HCT116 (cell line): ENCODE measurements around the gene IGFBP6. TPM values are rescaled to one million over a fixed set of nuclear protein-coding genes. Genes with fewer than 3 reads are reported as not detected.

Experiments used
- ATAC-seq: fragments of 200-7000 bp; cut with Tn5 transposase; 2 replicates; pipeline ENCODE4 v1.9.1; 2020; ENCODE audit warnings: mild to moderate bottlenecking, moderate library complexity
- BruUV-seq: library from RNA; stranded (reverse); fragments of 400-500 nt; replicated peaks from 2 replicates; lab custom pipeline; 2021; lab: Mats Ljungman, UMichigan
- CTCF ChIA-PET: fragments of 300-600 bp; sonication (Branson Sonifier 250); formaldehyde crosslinking; loops from one replicate; lab custom pipeline; 2021; ENCODE audit warnings: antibody characterized with exemption; lab: Charles Lee
- POLR2A ChIA-PET: fragments of 300-600, 350-600 bp; sonication (Branson Sonifier 250); formaldehyde crosslinking; loops from one replicate; lab custom pipeline; 2021; ENCODE audit warnings: antibody characterized with exemption; lab: Charles Lee
- RAD21 ChIA-PET, 2 experiments: fragments of 300-600 bp; sonication (Branson Sonifier 250); formaldehyde crosslinking; loops; one replicate each; lab custom pipeline; 2023; ENCODE audit warnings: low total read pairs in 2 of 2; ENCODE audit not compliant: uncharacterized antibody in 2 of 2, unreplicated experiment in 2 of 2, low non-redundant PET in 1 of 2; lab: Charles Lee
- DNase-seq: peaks from one replicate; pipeline ENCODE4 v3.0.0-alpha.2; 2010; ENCODE audit warnings: low read depth, low spot score
- H2AFZ ChIP-seq: fragments of 200-600 bp; shearing (Covaris generic), sonication (generic); 2 replicates; pipeline ENCODE4 v1.6.1; 2017; ENCODE audit warnings: low read depth, mixed run types, mixed read lengths, antibody characterized with exemption, low read length; ENCODE audit not compliant: poor library complexity, severe bottlenecking
- H3K27ac ChIP-seq: 2 replicates; pipeline ENCODE4 v1.5.1; 2012; ENCODE audit warnings: low read depth, low read length
- H3K27me3 ChIP-seq: fragments of 200-600 bp; sonication (generic); 2 replicates; pipeline ENCODE4 v1.6.1; 2016; ENCODE audit warnings: mixed run types, low read length, mixed read lengths; ENCODE audit not compliant: insufficient read depth
- H3K36me3 ChIP-seq, 2 experiments: fragments of 200-500 bp in 1 of 2; fragments of 200-600 bp in 1 of 2; sonication (Bioruptor generic) in 1 of 2; sonication (generic) in 1 of 2; 2 replicates each; pipeline versions ENCODE4 v1.5.1 to v1.6.1; 2014 to 2016; ENCODE audit warnings: low read length in 2 of 2, inconsistent platforms in 1 of 2, mixed read lengths in 1 of 2, mixed run types in 1 of 2; ENCODE audit not compliant: insufficient read depth in 2 of 2, control insufficient read depth in 1 of 2
- H3K4me1 ChIP-seq, 2 experiments: fragments of 200-600 bp in 1 of 2; sonication (generic) in 1 of 2; 2 replicates each; pipeline versions ENCODE4 v1.5.1 to v1.6.1; 2012 to 2017; ENCODE audit warnings: low read length in 2 of 2, inconsistent platforms in 1 of 2, mild to moderate bottlenecking in 1 of 2, mixed read lengths in 1 of 2, mixed run types in 1 of 2, moderate library complexity in 1 of 2; ENCODE audit not compliant: insufficient read depth in 2 of 2, control insufficient read depth in 1 of 2
- H3K4me2 ChIP-seq: fragments of 200-600 bp; sonication (generic); 2 replicates; pipeline ENCODE4 v1.6.1; 2017; ENCODE audit warnings: mixed run types, low read length, mixed read lengths
- H3K4me3 ChIP-seq, 2 experiments: fragments of 200-600 bp in 1 of 2; sonication (generic) in 1 of 2; replicated peaks in 1 of 2; 2 replicates each; pipeline ENCODE4 v1.5.1; 2011 to 2016; ENCODE audit warnings: low read length in 2 of 2, control low read depth in 1 of 2, low read depth in 1 of 2, mild to moderate bottlenecking in 1 of 2, mixed read lengths in 1 of 2, mixed run types in 1 of 2
- H3K79me2 ChIP-seq: fragments of 200-600 bp; sonication (generic); 2 replicates; pipeline ENCODE4 v1.6.1; 2017; ENCODE audit warnings: mild to moderate bottlenecking, mixed run types, low read length, moderate library complexity, mixed read lengths; ENCODE audit not compliant: insufficient read depth
- H3K9ac ChIP-seq: fragments of 200-600 bp; sonication (generic); 2 replicates; pipeline ENCODE4 v1.6.1; 2016; ENCODE audit warnings: low read length, mixed read lengths
- H3K9me2 ChIP-seq: fragments of 200-600 bp; sonication (generic), shearing (Covaris generic); 2 replicates; pipeline ENCODE4 v1.6.1; 2017; ENCODE audit warnings: mixed run types, mild to moderate bottlenecking, moderate library complexity; ENCODE audit not compliant: insufficient read depth
- H3K9me3 ChIP-seq, 2 experiments: fragments of 200-500 bp in 1 of 2; fragments of 200-600 bp in 1 of 2; sonication (Bioruptor generic) in 1 of 2; sonication (generic) in 1 of 2; 2 replicates each; pipeline ENCODE4 v1.6.1; 2014 to 2017; ENCODE audit warnings: low read length in 2 of 2, mixed read lengths in 2 of 2, inconsistent platforms in 1 of 2, low read depth in 1 of 2, mild to moderate bottlenecking in 1 of 2, mixed run types in 1 of 2, moderate library complexity in 1 of 2; ENCODE audit not compliant: control insufficient read depth in 1 of 2, insufficient read depth in 1 of 2
- H4K20me1 ChIP-seq: fragments of 200-600 bp; sonication (generic), shearing (Covaris generic); 2 replicates; pipeline ENCODE4 v1.6.1; 2017; ENCODE audit warnings: mixed run types, mild to moderate bottlenecking, moderate library complexity; ENCODE audit not compliant: insufficient read depth
- FOSL1 ChIP-seq: IDR thresholded peaks from 2 replicates; pipeline ENCODE4 v1.6.1; 2012; ENCODE audit warnings: low read depth
- SRF ChIP-seq: IDR thresholded peaks from 2 replicates; pipeline ENCODE4 v1.6.1; 2012; ENCODE audit warnings: low read depth
- intact Hi-C: fragments of 100-400 bp; cut with micrococcal nuclease; formaldehyde crosslinking; loops from 2 replicates; pipeline ENCODE4 v1.10.0; 2022
- total RNA-seq: library from RNA; stranded (reverse); gene quantifications from one replicate; pipeline ENCODE4 v1.2.1, GENCODE V29; 2021; ENCODE audit not compliant: unreplicated experiment
- TF ChIP-seq, protein P1 (sequence below): IDR thresholded peaks from 2 replicates; pipeline ENCODE4 v1.6.1; 2012; ENCODE audit warnings: low read depth

IGFBP6 gene
- total RNA-seq, 1 experiment from 2014 or later: 83.4 TPM

DNA sequence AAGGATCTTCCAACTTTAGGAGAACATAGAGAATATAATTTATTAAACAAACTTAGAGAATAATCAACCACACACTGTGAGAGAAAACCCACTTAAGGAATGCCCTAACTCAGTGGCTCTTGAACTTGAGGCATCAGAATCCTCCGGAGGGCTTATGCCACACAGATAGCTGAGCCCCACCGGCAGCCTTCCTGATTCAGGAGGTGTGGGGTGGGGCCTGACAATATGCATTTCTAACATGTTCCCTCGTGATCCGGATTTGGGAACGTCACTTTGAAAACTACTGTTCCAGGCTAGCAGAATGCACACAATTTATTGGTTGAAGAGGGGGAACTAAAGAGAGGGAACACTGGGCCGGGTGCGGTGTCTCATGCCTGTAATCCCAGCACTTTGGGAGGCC, 3.8 kb downstream of the IGFBP6 start:
- no peak overlapping the region for H3K4me3 ChIP-seq
- H3K27me3 ChIP-seq: no peaks in the 10 kb centered on the region
- no peaks in the 10 kb centered on the region for H3K9me2 ChIP-seq
- intact Hi-C loops: no loop called here
- no peaks in the 10 kb centered on the region for H3K36me3 ChIP-seq
- ChIA-PET CTCF (interaction anchor here (0.7 to 2.8 kb wide), 2 partner anchors 35 to 194 kb away, joined by 6 to 12 read pairs; no protein-coding TSS in a partner anchor), RAD21 (interaction anchor here in 1 of 2 experiments (1.0 kb wide), 1 partner anchor 35 kb away, joined by 5 read pairs; no protein-coding TSS in a partner anchor), POLR2A (no interaction called here)
- H3K9ac ChIP-seq: no peak overlapping the region
- no peaks in the 10 kb centered on the region for H3K79me2 ChIP-seq
- H3K27ac ChIP-seq: no peak overlapping the region
- no peaks in the 10 kb centered on the region for H4K20me1 ChIP-seq
- H3K4me1 ChIP-seq: peaks cover 28 to 55% of the 10 kb centered on the region in 2 experiments
- no peak for DNase-seq
- BruUV-seq: no TSS peak
- ATAC-seq: no peak
- H2AFZ ChIP-seq: no peak overlapping the region
- TF ChIP-seq FOSL1 (no peak), SRF (no peak)
- TF ChIP-seq, protein P1, sequence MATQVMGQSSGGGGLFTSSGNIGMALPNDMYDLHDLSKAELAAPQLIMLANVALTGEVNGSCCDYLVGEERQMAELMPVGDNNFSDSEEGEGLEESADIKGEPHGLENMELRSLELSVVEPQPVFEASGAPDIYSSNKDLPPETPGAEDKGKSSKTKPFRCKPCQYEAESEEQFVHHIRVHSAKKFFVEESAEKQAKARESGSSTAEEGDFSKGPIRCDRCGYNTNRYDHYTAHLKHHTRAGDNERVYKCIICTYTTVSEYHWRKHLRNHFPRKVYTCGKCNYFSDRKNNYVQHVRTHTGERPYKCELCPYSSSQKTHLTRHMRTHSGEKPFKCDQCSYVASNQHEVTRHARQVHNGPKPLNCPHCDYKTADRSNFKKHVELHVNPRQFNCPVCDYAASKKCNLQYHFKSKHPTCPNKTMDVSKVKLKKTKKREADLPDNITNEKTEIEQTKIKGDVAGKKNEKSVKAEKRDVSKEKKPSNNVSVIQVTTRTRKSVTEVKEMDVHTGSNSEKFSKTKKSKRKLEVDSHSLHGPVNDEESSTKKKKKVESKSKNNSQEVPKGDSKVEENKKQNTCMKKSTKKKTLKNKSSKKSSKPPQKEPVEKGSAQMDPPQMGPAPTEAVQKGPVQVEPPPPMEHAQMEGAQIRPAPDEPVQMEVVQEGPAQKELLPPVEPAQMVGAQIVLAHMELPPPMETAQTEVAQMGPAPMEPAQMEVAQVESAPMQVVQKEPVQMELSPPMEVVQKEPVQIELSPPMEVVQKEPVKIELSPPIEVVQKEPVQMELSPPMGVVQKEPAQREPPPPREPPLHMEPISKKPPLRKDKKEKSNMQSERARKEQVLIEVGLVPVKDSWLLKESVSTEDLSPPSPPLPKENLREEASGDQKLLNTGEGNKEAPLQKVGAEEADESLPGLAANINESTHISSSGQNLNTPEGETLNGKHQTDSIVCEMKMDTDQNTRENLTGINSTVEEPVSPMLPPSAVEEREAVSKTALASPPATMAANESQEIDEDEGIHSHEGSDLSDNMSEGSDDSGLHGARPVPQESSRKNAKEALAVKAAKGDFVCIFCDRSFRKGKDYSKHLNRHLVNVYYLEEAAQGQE: no peak
- no peaks in the 10 kb centered on the region for H3K9me3 ChIP-seq
- no peak overlapping the region for H3K4me2 ChIP-seq
